Frontal cortex (tissue), 4 donors: ENCODE results near the gene ETV6. TPM values are rescaled to one million over a fixed set of nuclear protein-coding genes. Genes with fewer than 3 reads are reported as not detected.
"Not testable (repeated sequence)": the region's sequence is repeated elsewhere in the genome, so short reads cannot be mapped to it uniquely, and the experiment has no call there.

Experiments
- DNase-seq, 2 donors: peaks; one replicate each; pipeline ENCODE4 v3.0.0; 2012; ENCODE audit warnings: low spot score in 2 of 2
- FAIRE-seq: peaks from 2 replicates; lab custom pipeline; 2012; peaks lifted over from hg19 to GRCh38; lab: Jason Lieb, UNC
- total RNA-seq: library from RNA; depleted of rRNA; stranded (reverse); fragments of >200 nt; gene quantifications from one replicate; pipeline ENCODE4 v1.2.3, GENCODE V29; 2014
- donor health status: control.
- donor health status: control.
- donor health status: control.

ETV6 gene
- total RNA-seq: 2.9 TPM

GRCh38 chr12:11649413-11650285, at the start of gene ETV6:
TSS of gene ETV6 (plus strand) at chr12:11649674. CDS start at chr12:11650128, 454 bp downstream.
- DNase-seq (peak; percentile 74 to 84), FAIRE-seq (no peak)

DNA sequence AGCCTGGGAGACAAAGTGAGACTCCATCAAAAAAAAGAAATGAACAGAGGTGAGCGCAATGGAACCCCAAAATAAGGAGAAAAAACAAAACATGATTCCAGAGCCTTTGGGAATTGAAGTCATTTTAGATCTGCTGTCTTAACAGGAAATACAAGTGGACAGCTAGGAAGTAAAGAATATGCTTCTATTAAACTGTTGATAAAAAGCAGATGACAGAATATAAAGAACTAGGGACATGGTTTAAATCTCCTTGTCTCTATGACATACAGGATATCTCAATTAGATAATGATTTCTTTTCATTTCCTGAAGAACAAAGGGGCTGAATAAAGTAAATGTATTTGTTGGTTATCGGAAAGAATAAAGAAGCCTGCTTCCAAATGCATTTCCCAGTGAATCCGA, 49.3 kb upstream of the ETV6 start:
- FAIRE-seq (no peak), DNase-seq (no peak)

DNA sequence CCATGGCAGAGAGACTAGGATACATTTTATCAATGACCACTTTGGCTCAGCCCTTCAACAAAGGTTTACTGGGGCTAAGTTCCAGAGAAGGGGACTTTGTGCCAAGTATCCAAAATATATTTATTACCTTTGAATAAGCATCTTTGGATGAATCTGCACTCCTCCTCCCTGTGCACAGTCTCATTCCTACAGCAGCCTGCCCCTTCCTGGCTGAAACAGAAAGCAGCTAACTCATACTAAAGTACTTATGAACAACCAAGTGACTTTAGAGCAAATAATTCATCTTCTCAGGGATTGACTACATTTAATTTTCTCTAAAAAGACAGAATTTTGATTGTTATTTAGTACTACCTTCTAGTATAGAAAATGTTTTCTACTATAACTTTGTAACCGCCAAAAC, 47.8 kb upstream of the ETV6 start:
- FAIRE-seq: no peak
- DNase-seq: no peak

GRCh38 chr12:11607313-11608081, 42.0 kb upstream of the ETV6 start:
- no peak for DNase-seq
- FAIRE-seq: no peak

DNA sequence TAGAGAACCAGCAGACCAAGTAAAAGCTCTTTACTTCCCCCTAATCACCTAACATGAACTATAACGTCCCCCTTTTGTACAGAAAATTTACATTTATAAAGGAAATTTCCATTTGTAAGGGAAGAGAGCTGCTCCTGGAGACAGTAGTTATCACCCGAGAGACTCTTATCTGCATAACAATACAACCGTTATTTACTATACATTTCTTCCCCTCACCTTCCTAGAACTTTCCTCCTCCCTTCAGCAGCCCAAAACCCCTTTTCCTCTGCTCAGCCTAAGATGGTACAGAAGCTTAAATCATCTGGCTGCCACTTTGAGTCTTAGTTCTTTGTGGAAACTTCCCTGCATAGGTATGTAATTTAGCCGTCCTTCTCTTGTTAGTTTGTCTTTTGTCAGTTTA, 40.4 kb upstream of the ETV6 start:
- no peak for DNase-seq
- no peak for FAIRE-seq

- no peak for FAIRE-seq
- no peak for DNase-seq
Measured at GRCh38 chr12:11615481-11615880, 34.0 kb upstream of the ETV6 start.

DNA sequence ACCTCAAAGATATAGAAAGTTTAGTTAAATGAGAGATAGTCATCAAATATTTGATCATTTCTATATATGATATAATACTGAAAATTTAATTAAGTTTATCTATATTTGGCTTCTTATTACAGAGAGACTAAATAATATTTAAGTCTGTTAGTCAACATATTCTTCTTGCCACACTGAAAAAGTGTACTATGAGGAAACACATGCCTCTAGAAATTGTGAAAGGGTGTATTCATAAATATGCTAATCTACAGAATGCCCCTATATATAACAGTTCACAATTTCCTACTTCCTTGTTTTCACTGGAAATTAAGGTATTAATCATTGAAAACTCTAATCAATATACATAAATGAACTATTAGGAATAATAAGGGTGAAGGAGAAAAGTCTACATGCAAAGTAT, 31.4 kb upstream of the ETV6 start:
- FAIRE-seq (no peak), DNase-seq (no peak)

DNA sequence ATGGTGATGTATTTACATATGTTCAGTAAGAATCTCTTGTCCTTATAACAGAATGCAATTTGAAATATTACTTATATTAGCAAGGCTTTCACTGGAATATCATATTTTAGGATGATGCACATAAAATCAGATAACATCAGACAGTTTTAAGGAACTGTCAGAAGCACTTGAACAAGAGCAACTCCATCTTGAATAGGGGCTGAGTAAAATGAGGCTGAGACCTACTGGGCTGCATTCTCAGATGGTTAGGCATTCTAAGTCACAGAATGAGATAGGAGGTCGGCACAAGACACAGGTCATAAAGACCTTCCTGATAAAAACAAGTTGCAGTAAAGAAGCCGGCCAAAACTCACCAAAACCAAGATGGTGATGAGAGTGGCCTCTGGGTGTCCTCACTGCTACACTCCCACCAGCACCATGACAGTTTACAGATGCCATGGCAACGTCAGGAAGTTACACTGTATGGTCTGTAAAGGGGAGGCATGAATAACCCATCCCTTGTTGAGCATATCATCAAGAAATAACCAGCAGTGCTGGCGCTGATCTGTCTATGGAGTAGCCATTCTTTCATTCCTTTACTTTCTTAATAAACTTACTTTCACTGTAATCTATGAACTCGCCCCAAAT, 27.6 kb upstream of the ETV6 start:
- DNase-seq (no peak), FAIRE-seq (no peak)

DNA sequence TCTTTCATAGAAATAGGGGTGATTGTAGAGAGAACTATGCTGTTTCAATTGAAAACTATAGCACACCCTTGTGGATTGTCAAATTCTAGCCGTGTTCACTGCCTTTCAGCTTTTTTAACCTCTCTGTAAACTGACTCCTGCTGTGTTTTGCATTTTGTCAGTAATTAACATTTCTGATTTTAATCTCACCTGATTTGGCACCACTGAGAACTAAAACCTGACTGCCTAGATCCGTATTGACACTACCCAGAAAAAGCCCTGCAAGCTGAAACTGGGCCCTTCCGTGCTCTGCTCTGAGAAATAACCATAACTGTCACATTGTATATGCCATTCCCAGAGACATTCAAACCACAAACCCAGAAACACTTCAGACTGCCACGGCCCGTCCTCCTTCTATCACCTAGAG, 26.6 kb upstream of the ETV6 start:
- no peak for FAIRE-seq
- no peak for DNase-seq

GRCh38 chr12:11623382-11623781, 26.1 kb upstream of the ETV6 start:
- no peak for FAIRE-seq
- DNase-seq: no peak

DNA sequence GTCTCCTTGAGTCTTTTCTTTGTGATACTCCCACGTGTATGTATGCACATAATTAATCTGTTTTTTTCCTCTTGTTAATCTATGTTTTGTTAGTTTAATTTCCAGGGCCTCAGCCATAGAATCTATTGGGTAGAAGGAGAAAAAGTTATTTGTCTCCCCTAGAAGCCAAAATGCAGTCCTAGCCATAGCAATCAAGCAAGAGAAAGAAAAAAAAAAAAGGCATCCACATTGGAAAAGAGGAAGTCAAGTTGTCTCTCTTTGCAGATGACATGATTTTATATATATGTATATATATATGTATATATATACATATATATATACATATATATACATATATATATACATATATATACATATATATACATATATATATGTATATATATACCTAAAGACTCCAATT, 25.4 kb upstream of the ETV6 start:
- DNase-seq (no peak), FAIRE-seq (no peak)

- DNase-seq, FAIRE-seq: not testable (repeated sequence)
Measured at GRCh38 chr12:11627709-11628108, 21.8 kb upstream of the ETV6 start.

GRCh38 chr12:11628353-11628752, 21.1 kb upstream of the ETV6 start:
- FAIRE-seq (no peak), DNase-seq (no peak)

DNA sequence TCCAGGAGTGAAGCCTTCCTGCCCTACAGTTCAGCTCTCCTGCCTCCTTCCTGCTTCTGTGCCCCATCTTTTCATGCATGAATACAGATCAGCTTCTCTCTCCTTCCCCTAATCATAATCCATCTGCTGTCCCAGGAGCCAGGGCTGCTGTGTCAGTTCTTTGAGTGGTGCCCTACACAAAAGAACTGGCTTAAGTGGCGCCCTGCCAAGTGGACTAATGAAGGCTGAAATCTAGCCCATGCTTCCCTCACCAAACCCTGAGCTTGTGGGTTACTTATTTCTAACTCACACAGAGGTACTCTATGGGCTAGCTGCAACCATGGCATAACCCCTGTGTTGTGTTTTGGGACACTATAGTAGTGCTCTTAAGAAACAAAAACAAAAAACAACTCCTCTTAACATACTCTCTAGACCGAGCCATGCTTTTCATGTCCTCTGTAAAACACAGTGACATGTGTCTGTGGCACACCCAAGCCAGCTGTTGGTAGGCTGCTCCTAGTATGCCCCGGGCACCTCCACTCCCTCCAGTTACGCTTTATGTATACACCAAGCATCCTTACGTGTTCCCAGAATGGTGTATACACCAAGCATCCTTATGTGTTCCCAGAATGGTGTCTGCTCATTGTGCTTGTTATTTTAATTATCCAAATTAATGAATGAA, 19.3 kb upstream of the ETV6 start:
- no peak for FAIRE-seq
- no peak for DNase-seq

DNA sequence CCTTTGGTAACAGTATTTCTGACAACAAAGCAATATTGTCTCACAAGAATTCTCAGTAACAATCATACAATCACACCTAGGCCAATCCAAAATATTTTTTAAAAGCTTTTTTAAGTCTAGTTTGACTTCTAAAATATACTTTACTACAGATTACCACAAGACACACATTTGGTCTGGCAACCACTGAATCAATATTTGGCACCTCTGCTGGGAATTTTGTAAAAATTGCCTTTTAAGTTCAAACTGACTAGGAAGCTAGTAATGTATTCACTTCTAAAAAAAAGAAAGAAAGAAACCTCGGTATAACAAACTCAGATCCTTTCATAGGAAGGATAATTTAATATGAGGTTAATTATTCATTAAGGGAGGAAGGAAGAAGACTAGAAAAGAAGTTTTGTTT, 18.2 kb upstream of the ETV6 start:
- no peak for FAIRE-seq
- no peak for DNase-seq

DNA sequence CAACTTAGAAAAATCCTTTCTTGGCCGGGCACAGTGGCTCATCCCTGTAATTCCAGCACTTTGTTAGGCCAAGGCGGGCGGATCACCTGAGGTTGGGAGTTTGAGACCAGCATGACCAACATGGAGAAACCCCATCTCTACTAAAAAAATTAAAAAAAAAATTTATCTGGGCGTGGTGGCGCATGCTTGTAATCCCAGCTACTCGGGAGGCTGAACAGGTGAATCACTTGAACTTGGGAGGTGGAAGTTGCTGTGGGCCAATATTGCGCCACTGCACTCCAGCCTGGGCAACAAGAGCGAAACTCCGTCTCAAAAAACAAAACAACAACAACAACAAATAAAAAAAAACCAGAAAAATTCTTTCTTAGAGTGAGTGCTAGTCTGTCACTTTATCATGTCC, 17.6 kb upstream of the ETV6 start:
- FAIRE-seq, DNase-seq: not testable (repeated sequence)

GRCh38 chr12:11633968-11634367, 15.5 kb upstream of the ETV6 start:
- DNase-seq: no peak
- FAIRE-seq: no peak

- DNase-seq: no peak
- FAIRE-seq: no peak
Measured at GRCh38 chr12:11635341-11635740, 14.1 kb upstream of the ETV6 start.

GRCh38 chr12:11638315-11638916, 11.1 kb upstream of the ETV6 start:
- FAIRE-seq (no peak), DNase-seq (no peak)

GRCh38 chr12:11639454-11639853, 10.0 kb upstream of the ETV6 start:
- no peak for FAIRE-seq
- DNase-seq: no peak
